NCI-H146 treated with DMSO at 0.1 percent for 48 hours (cell line): ENCODE measurements around the gene MRM1.
A peak's percentile ranks its signal among the peaks of the same experiment; 100 is the strongest.

Source experiments
- DNase-seq: peaks from one replicate; lab custom pipeline; 2025; ENCODE audit not compliant: unreplicated experiment; lab: John Stamatoyannopoulos, UW

Gene MRM1, protein sequence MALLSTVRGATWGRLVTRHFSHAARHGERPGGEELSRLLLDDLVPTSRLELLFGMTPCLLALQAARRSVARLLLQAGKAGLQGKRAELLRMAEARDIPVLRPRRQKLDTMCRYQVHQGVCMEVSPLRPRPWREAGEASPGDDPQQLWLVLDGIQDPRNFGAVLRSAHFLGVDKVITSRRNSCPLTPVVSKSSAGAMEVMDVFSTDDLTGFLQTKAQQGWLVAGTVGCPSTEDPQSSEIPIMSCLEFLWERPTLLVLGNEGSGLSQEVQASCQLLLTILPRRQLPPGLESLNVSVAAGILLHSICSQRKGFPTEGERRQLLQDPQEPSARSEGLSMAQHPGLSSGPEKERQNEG

DNA sequence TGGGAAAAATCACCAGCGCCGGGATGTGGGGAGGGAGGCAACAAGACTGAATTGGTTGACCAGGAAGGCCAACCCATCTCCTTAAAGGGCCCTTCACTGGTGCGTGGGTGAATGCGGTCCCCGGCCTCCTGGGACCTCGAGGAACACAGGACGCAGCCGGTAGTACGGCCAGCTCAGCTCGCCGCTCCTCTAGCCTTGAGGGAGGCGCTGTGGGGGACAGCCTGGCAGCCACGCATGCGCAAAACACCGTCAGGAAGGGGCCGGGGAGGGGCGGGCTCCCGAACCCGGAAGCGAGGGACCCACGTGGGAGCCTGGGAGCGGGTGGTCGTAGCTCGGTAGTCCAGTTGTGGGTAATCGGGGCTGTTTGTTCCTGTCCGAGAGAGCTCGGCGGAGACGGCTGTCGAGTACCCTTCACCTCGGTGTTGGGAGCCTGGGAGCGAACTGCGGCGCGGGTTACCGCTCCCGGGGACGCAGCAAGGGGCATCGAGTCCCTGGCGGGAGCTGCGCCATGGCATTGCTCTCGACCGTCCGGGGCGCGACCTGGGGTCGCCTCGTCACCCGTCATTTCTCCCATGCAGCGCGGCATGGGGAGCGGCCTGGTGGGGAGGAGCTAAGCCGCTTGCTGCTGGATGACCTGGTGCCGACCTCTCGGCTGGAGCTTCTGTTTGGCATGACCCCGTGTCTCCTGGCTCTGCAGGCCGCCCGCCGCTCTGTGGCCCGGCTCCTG is at the start of gene MRM1:
TSS of gene MRM1 (plus strand) at position 281 of the 727 bp plus-strand sequence. CDS start at position 509, 228 bp downstream.
- DNase-seq, result peak; percentile 83

DNA sequence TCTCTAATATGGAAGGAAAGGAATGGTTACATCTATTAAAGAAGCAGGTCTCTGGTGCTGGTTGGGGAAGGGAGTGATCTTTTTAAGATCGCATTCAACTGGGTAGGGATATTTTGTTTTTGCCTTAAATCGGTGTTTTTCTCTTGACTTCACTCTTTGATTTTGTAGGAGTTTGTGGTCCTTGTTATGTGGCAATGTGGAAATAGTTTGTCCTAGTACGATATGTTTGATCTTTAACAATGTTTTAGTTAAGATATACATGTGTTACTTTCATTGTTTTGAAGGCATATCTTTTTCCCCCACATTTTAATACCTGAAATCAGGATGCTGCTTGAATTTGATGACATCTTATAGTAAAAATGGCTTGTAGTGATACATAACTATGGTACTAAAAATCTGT is 47.9 kb upstream of the MRM1 start:
- DNase-seq, result no peak

DNA sequence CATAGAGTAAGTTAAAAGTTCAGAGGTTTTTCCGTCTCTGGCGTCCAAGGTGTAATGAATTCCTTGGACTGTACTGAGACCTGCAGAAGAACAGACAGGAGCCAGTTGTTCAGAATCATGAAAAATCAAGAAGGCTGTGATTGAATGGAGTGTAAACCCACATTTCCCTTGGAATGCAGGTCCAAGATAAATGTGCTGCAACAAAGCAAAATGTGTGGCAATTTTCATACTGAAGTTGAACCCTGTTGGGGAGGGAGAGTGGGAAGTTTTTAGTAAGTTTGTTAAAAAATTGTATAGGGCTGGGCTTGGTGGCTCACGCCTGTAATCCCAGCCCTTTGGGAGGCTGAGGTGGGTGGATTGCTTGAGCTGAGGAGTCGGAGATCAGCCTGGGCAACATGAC is 35.3 kb upstream of the MRM1 start:
- no peak for DNase-seq

DNA sequence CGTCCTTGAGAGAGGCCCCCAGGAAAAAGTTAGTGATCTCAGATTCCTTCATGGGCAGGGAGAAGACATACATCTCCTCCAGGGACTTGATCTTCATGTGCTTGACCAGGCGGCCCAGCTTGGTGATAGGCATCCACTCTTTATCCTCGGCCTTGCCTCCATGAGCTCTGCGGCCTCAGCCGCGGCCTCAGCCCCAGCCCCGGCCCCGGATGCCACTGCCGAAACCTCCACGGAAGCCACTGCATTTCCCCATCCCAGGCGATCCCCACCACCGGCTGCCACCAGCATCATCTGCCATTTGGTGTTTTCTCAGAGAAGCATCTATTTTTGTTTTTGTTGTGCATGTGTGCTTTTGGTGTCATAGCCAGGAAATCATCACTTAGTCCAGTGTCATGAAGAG is 26.4 kb upstream of the MRM1 start:
- no peak for DNase-seq

DNA sequence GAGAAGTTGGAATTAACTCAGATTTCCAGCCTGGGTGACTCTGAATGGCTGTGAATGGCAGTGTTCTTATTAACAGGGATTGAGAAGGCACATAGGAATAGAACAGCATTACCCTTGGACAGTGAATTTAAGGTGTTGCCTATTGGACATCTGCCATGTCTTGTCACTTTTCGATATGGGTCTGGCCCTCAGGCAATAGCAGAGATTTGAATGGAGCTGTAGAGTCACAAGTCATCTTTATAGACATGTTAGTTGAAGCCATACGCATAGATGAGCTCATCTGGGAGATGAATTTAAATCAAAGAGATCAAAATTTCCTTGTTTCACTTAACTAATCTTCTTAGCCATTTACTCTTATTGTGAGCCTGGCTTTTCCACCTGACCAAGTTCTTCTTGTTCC is 24.6 kb upstream of the MRM1 start:
- no peak for DNase-seq

DNA sequence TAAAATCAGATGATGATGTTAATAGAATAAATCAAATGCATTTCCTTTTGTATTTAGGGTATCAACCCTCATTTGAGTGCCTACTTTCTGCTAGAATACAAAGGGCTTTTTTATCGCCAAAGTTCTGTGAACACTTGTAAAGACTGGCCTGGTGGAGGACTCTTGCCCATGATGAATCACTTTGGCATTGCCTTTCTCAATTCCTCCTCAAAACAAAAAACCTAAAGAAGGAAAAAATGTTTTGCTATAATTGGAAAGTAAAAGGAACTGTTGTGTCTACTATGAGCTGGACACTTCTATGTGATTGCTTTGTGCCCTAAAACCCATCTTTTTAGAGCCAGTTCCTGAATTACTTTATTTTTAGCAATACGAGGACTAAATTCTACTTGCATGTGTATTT is 22.7 kb upstream of the MRM1 start:
- DNase-seq, result no peak

DNA sequence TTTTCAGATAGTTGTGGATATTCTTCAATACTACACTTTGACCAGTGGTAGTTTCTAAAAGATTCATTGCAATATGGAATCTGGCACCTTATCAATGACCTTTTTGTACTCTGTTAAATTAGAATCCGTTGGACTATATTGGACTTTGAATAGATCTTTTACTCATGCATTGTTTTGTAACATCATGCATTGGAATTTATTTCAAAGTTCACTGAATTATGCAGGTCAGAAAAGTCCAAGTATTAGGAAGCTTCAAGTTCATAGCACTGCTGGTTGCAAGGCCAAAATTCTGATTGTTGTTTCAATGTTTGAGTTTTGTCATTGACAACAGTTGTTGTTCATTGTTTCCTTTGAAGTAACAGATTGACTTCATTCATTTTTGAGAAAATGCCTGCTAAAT is 17.6 kb upstream of the MRM1 start:
- no peak for DNase-seq

DNA sequence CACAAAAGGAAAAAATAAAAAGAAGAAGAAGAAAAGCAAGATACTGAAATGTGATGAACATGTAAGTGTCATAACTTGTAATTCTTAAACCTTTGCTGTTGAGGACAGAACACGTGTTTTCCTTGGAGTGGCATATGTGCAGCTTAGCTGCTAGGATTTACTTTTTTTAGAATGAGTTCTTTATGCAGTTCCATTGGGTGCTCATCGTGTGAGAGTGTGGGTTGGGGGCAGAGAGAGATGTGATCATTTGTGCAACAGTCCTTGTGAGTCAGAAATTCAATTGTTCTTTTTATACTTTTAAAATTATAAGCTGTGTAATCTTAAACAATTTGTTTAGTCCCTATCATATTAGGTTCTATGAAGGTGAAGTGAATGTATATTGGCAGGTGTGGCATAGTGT is 15.2 kb upstream of the MRM1 start:
- no peak for DNase-seq

DNA sequence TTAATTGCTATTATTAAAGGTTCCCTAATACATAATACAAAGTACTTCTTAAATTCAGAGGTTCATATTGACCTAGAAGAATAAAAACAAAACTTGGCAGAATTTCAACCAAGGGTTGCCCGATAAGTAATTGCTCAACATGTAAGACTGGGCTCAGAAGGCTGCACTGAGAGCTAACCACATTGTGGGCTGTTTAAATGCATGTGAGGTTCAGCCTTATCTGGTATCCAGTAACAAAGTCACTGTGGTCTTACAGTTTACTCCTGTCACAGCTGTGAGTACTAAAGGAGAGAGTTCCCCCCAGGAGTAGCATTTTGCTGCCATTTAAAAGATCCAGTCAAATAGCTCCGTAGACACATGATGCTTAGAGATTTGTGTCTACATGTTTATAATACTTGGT is 11.3 kb upstream of the MRM1 start:
- DNase-seq, result no peak

DNA sequence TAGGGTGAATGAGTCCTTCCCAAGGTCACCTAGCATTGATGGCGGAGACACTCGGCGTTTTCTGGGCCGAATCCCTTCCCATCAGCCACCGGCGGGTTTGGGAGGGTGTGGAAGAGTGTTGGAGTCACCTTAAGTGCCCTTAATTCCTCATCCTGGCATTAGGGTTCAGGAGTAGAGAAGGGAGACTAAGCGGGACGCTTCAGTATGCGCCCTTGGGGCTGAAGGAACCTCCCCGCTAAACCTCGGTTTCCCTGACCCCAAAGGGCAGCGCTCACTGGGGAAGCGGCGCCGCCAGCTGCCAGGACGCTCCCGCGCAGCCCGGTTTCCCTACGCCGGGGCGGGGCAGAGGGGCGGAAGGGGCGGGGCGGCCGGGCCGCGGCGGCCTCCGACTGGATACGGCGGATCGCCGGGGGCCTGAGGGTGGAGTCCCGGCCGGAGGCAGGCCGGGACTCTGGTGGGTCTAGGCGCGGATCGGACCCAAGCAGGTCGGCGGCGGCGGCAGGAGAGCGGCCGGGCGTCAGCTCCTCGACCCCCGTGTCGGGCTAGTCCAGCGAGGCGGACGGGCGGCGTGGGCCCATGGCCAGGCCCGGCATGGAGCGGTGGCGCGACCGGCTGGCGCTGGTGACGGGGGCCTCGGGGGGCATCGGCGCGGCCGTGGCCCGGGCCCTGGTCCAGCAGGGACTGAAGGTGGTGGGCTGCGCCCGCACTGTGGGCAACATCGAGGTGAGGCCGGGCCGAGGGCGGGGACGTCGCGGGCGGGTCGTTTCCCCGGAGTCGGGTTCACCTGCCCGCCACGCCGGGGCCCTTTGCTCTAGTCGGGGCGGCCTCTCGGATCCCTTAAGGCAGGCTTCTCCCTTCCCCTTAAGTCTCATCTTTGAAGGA is 9.7 kb upstream of the MRM1 start, which contains the start of gene DHRS11:
TSS of gene DHRS11 (plus strand) at position 446 of the 882 bp plus-strand sequence. CDS start at position 577, 131 bp downstream.
- peak; percentile 41 for DNase-seq

DNA sequence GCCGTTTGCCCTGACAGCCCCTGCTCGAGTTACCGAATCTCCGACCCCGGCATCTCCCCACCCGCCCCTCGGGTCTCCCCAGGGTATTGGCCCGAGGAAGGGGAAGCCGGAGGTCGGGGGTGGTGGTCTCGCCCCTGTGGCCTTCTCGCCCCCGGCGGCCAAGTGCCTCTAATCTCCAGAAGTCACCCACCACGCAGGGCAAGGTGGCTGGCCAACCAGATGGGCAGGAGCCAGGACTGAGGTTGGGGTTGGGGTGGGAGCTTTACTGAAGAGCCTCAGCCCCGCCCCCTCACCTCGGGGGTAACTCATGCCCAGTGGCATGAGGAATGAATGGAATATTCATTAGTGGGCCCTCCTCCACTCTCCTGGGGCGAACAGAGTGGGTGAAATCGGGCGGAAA is 9.1 kb upstream of the MRM1 start:
- no peak for DNase-seq

DNA sequence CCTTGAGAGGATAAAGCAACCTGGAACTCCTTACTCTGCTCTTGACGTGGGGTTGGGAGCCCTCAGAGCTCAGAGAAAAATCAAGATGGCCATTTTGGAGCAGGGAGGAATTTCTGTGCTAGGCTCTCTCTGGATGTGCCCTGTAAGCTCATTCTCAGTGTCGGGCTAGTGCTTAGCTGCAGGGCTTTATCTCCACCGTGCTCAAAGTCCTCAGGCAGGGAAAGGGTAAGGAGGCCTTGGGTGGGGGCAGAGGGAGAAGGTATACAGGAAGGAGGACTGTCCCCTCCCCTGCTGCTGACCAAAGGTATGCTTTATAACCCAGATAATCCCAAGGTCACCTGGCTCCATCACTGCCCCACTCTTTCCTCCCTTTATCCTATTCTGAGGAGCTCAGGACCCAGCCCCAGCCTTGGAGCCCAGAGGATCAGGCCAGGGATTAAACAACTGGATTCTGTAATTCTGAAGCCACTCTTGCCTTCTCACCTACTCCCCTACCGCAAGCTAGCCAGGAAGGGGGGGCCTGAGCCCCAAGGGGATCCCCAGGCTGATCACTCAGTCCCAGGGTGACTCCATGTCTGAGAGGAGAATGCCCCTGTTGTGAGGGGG is 8.6 kb upstream of the MRM1 start:
- DNase-seq, result no peak

DNA sequence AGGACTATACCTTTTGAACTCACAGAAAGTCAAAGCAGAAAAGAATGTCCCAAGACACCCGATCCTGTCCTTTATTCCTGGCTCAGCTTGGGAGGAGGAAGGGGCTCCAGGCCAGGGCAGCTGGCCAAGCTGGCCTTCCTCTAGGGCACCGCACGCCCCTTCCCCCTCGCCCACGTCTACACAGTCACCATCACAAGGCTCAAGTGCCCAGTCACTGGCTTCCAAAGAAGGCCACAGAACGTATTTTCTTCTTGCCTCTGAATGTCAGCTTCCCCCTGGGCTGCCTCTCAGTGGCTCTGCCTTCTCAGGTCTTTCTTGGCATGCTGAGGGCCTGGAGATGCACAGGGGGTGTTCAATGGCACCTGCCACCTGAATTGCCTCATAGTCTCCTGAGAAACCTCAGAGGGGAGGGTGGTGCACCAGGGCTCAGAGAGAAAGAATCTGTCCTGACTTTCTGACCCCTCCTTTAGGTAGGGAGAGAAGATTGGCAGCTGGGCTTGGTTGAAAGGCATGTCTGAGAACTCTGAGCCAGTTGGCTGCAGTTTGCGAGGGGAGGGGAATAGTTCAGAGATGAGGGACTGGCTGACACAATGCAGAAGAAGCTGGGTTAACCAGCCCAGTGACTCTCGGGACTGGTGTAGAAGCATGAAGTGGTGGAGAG is 7.6 kb upstream of the MRM1 start:
- no peak for DNase-seq

DNA sequence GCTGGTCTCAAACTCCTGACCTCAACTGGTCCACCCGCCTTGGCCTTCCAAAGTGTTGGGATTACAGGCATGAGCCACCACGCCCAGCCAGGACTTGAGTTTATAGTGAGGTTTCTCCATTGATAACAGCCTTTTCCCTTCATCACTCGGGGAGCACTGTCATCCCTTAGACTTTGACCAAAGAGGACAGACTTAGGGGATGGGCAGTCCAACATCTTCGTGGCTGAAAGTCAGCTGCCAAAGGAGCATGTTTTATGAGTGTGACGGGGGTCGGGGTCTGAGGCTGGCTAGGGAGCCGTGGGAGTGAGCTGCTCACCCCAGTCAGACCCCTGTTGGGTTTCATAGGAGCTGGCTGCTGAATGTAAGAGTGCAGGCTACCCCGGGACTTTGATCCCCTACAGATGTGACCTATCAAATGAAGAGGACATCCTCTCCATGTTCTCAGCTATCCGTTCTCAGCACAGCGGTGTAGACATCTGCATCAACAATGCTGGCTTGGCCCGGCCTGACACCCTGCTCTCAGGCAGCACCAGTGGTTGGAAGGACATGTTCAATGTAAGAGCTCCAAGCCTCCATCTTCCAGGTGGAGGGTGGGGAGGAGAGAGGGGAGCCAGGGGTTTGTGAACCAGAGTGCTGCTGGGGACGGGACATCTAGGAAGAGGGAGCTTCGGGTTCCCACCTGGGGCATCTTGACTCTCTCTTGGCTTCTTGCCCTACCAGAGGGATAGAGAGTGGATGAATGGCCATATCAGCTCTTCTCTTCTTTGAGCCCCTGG is 6.6 kb upstream of the MRM1 start:
- no peak for DNase-seq

DNA sequence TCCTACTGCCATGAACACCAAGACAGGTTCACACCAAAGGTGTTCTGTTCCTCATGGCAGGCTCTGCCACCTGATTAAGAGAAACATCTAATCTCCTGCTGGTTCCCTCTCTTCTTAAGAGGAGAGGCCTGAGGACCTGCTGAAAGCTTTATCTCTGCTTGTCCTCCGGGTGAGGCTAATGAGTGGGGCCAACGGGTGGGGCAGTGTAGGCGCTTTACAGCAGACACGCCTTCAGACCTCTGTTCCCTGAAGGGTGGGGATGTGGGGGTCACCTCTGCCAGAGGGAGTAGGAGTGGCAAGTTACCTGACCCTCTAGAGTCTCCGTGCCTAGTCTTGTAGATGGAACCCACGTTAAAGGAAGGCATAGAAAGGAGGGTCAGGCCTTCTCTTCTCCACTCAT is 4.2 kb upstream of the MRM1 start:
- DNase-seq, result no peak

DNA sequence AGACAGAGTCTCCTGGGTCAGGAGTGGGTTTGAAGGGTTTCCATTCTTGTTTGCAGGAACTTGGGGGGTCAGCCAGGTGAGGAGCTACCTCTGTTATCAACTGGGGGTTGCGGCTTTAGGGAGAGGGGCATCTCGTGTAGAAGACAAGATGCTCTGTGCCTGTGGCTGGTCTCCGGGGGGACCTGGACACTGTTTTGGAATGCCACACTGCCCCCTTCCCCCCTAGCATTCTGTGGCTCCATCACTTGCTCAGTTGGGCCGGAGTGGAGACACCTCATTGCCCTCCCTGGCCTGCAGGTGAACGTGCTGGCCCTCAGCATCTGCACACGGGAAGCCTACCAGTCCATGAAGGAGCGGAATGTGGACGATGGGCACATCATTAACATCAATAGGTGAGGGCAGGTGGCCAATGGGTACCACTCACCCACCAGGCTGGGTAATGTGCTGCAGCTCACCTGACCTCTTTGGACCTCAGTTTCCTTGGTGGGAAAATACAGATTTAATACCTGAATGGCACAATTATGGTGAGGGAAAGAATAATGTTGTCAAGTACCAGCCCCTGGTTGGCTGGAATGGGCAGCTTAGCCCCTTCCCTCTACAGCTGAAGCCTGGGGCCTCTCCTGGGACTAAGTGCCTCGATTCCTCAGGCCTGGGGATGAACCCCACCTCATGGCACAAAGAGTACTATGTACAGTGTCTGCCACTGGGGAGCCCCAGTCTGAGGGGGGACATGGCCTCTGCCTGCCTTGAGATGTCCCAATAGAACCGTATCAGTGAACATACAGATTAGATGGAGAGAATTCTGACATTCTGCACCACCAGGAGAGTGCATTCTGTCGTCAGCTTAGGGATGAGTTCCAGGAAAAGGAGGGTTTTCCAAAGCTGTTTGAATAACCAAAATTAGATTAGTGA is 3.3 kb upstream of the MRM1 start:
- no peak for DNase-seq

DNA sequence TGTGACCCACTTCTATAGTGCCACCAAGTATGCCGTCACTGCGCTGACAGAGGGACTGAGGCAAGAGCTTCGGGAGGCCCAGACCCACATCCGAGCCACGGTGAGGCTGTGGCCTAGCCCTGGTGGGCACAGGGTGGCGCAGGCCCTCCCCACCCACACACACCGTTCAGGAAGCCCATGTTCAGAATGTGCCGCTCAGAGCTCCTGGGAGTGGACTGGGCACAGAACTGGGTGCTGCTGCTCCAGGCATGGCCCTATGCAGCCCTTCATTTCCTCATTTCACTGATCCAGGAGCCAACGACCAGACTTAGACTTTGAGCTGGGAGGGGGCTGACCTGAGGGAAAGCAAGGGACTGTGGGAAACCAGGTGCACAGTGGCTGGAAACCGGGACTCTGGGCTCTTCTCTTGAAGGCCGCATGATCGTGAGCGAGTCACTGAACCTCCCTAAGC is 2.4 kb upstream of the MRM1 start:
- DNase-seq, result no peak

DNA sequence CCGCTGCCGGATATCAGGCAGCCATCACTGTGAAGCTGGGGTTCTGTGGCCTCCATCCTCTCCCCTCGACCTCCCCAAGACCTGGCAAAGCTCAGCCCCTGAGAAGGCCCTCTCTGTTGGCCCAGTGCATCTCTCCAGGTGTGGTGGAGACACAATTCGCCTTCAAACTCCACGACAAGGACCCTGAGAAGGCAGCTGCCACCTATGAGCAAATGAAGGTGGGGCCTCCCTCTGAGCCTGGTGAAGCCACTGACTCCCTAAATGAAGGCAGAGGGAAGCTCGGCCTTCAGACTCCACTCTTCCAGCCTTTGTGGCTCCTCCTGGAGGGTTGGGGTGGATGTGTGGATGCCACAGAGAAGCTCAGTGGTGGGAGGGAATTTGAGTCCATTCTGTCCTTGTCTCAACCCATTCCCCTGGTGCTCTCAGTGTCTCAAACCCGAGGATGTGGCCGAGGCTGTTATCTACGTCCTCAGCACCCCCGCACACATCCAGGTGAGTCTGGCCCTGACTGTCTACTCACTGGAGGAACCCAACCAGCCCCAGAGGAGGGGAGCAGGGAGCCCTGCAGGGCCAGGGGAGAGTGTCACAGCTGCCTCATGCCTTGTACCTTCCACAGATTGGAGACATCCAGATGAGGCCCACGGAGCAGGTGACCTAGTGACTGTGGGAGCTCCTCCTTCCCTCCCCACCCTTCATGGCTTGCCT is 1.7 kb upstream of the MRM1 start:
- DNase-seq, result no peak
